ENCODE data around the gene AGXT2. TPM values are rescaled to one million over a fixed set of nuclear protein-coding genes. Genes with fewer than 3 reads are reported as not detected.
A peak's percentile ranks its signal among the peaks of the same experiment; 100 is the strongest.

AGXT2 gene
- total RNA-seq, 1 experiment from 2014 or later = not detected

- Histone ChIP-seq H3K9ac (ENCODE audit: low read length) (no peak overlapping the region), H3K4me2 (ENCODE audit: low read length) (no peak overlapping the region), H3K4me3 (ENCODE audit: low read length) (no peak overlapping the region), H3K79me2 (ENCODE audit: low read length) (no peaks in the 10 kb centered on the region), H4K20me1 (ENCODE audit: low read length) (no peaks in the 10 kb centered on the region), H3K4me1 (ENCODE audit: insufficient read depth, low read length) (no peaks in the 10 kb centered on the region), H3K9me2 (replicated peaks; ENCODE audit: low read length) (no peaks in the 10 kb centered on the region), H3F3A (ENCODE audit: low read length, unreplicated experiment) (no peaks in the 10 kb centered on the region), H2AFZ (ENCODE audit: low read length) (no peak overlapping the region), H3K27me3 (ENCODE audit: low read length) (peaks cover 80% of the 10 kb centered on the region), H3K27ac (ENCODE audit: low read length) (no peak overlapping the region), H3K9me3 (ENCODE audit: low read length) (no peaks in the 10 kb centered on the region), H3K36me3 (ENCODE audit: low read depth, low read length) (no peaks in the 10 kb centered on the region)
- DNase-seq (peak; percentile 44), ATAC-seq (0 out of 2 replicates have a peak, but pooled peaks have one; percentile 40)
- CTCF ChIA-PET = no interaction called here
- TF ChIP-seq CTCF (conservative IDR thresholded peaks at IDR 0.05; ENCODE audit: low read depth, low read length) (peak; percentile 43), EZH2 (IDR thresholded peaks at IDR 0.05; ENCODE audit: low read length, unreplicated experiment) (no peak)
- intact Hi-C loops (cut with micrococcal nuclease) = no loop called here
- POLR2A ChIA-PET (ENCODE audit: unreplicated experiment) = no interaction called here
- BruUV-seq (replicated peaks) = no TSS peak
Observed at GRCh38 chr5:35030426-35031100, 17.2 kb downstream of the AGXT2 start.

- Histone ChIP-seq H2AFZ (ENCODE audit: low read length) (no peak overlapping the region), H3K9me2 (replicated peaks; ENCODE audit: low read length) (no peaks in the 10 kb centered on the region), H3K4me3 (ENCODE audit: low read length) (no peak overlapping the region), H3K27me3 (ENCODE audit: low read length) (peaks cover 72% of the 10 kb centered on the region), H3K4me1 (ENCODE audit: insufficient read depth, low read length) (no peaks in the 10 kb centered on the region), H3K79me2 (ENCODE audit: low read length) (no peaks in the 10 kb centered on the region), H3K9ac (ENCODE audit: low read length) (no peak overlapping the region), H3K9me3 (ENCODE audit: low read length) (no peaks in the 10 kb centered on the region), H3K27ac (ENCODE audit: low read length) (no peak overlapping the region), H3K36me3 (ENCODE audit: low read depth, low read length) (no peaks in the 10 kb centered on the region), H3K4me2 (ENCODE audit: low read length) (no peak overlapping the region), H3F3A (ENCODE audit: low read length, unreplicated experiment) (no peaks in the 10 kb centered on the region), H4K20me1 (ENCODE audit: low read length) (no peaks in the 10 kb centered on the region)
- BruUV-seq (replicated peaks) = no TSS peak
- no peak for ATAC-seq
- ChIA-PET CTCF (no interaction called here), POLR2A (ENCODE audit: unreplicated experiment) (no interaction called here)
- intact Hi-C loops (cut with micrococcal nuclease) = no loop called here
- TF ChIP-seq EZH2phosphoT487 (IDR thresholded peaks at IDR 0.05; ENCODE audit: borderline replicate concordance, low read length) (no peak), CTCF (conservative IDR thresholded peaks at IDR 0.05; ENCODE audit: low read depth, low read length) (no peak), EZH2 (IDR thresholded peaks at IDR 0.05; ENCODE audit: low read length, unreplicated experiment) (no peak)
- DNase-seq = no peak
Observed at GRCh38 chr5:35029333-35029732, 18.4 kb downstream of the AGXT2 start.

- no peak for DNase-seq
- POLR2A ChIA-PET (ENCODE audit: unreplicated experiment) = no interaction called here
- no peaks in the 10 kb centered on the region for H3K9me3 ChIP-seq (ENCODE audit: low read length)
Observed at GRCh38 chr5:35026941-35027340, 20.8 kb downstream of the AGXT2 start.

More at GRCh38 chr5:35026941-35027340, 20.8 kb downstream of the AGXT2 start:
- H3K4me3 ChIP-seq (ENCODE audit: low read length) = no peak overlapping the region
- no peaks in the 10 kb centered on the region for H4K20me1 ChIP-seq (ENCODE audit: low read length)
- no peak overlapping the region for H2AFZ ChIP-seq (ENCODE audit: low read length)
- peaks cover 50% of the 10 kb centered on the region for H3K27me3 ChIP-seq (ENCODE audit: low read length)
- CTCF ChIA-PET = no interaction called here
- TF ChIP-seq EZH2 (IDR thresholded peaks at IDR 0.05; ENCODE audit: low read length, unreplicated experiment) (no peak), EZH2phosphoT487 (IDR thresholded peaks at IDR 0.05; ENCODE audit: borderline replicate concordance, low read length) (no peak)
- no peak for ATAC-seq
- H3K4me2 ChIP-seq (ENCODE audit: low read length) = no peak overlapping the region
- no peaks in the 10 kb centered on the region for H3K4me1 ChIP-seq (ENCODE audit: insufficient read depth, low read length)
- H3K9ac ChIP-seq (ENCODE audit: low read length) = no peak overlapping the region
- no TSS peak for BruUV-seq (replicated peaks)
- no peaks in the 10 kb centered on the region for H3K9me2 ChIP-seq (replicated peaks; ENCODE audit: low read length)
- no peaks in the 10 kb centered on the region for H3F3A ChIP-seq (ENCODE audit: low read length, unreplicated experiment)
- H3K79me2 ChIP-seq (ENCODE audit: low read length) = no peaks in the 10 kb centered on the region
- no peaks in the 10 kb centered on the region for H3K36me3 ChIP-seq (ENCODE audit: low read depth, low read length)
- intact Hi-C loops (cut with micrococcal nuclease) = no loop called here
- no peak overlapping the region for H3K27ac ChIP-seq (ENCODE audit: low read length)
